Liver (tissue), 9 donors: Measurements from ENCODE around the gene IRAK1. TPM values are rescaled to one million over a fixed set of nuclear protein-coding genes. Genes with fewer than 3 reads are reported as not detected.
A peak's percentile ranks its signal among the peaks of the same experiment; 100 is the strongest.

Experiments used
- DNase-seq: peaks from one replicate; pipeline ENCODE4 v3.0.0-alpha.2; 2017; ENCODE audit warnings: low spot score
- H3K27ac ChIP-seq, 2 donors: one replicate each; pipeline ENCODE4 v1.7.0; 2013; ENCODE audit warnings: inconsistent platforms in 2 of 2, low read length in 2 of 2, control low read depth in 1 of 2, low read depth in 1 of 2, mild to moderate bottlenecking in 1 of 2
- H3K27me3 ChIP-seq, 4 donors: one replicate each; pipeline versions ENCODE4 v1.6.1 to v1.7.0; 2013; ENCODE audit warnings: low read length in 3 of 4, inconsistent platforms in 1 of 4, mild to moderate bottlenecking in 1 of 4, moderate library complexity in 1 of 4; ENCODE audit not compliant: control insufficient read depth in 4 of 4, insufficient read depth in 4 of 4
- H3K36me3 ChIP-seq, 4 donors: one replicate each; pipeline versions ENCODE4 v1.6.1 to v1.7.0; 2013; ENCODE audit warnings: low read length in 3 of 4, mild to moderate bottlenecking in 3 of 4, low read depth in 1 of 4, moderate library complexity in 1 of 4; ENCODE audit not compliant: control insufficient read depth in 4 of 4, insufficient read depth in 3 of 4
- H3K4me1 ChIP-seq, 4 donors: one replicate each; pipeline versions ENCODE4 v1.6.1 to v1.7.0; 2013; ENCODE audit warnings: low read length in 3 of 4, mild to moderate bottlenecking in 3 of 4, moderate library complexity in 1 of 4; ENCODE audit not compliant: control insufficient read depth in 4 of 4, insufficient read depth in 4 of 4
- H3K4me3 ChIP-seq, 3 donors: one replicate each; pipeline versions ENCODE4 v1.6.1 to v1.7.0; 2013; ENCODE audit warnings: low read length in 3 of 3, control low read depth in 1 of 3, low read depth in 1 of 3, mild to moderate bottlenecking in 1 of 3
- H3K9ac ChIP-seq, 2 donors: one replicate each; pipeline ENCODE4 v1.7.0; 2013; ENCODE audit warnings: low read length in 2 of 2, mild to moderate bottlenecking in 2 of 2, moderate library complexity in 2 of 2, control low read depth in 1 of 2, low read depth in 1 of 2
- H3K9me3 ChIP-seq, 4 donors: one replicate each; pipeline versions ENCODE4 v1.6.1 to v1.7.0; 2013; ENCODE audit warnings: low read length in 3 of 4; ENCODE audit not compliant: control insufficient read depth in 4 of 4
- ATF3 ChIP-seq: IDR thresholded peaks from 2 replicates; pipeline ENCODE4 v1.6.1; 2016; ENCODE audit warnings: antibody characterized with exemption
- CTCF ChIP-seq: fragments of 150-350 bp; IDR thresholded peaks from 2 replicates; pipeline ENCODE4 v1.5.1; 2017; ENCODE audit warnings: improper control_type of control experiment, low read depth, low read length; ENCODE audit not compliant: missing input control
- GABPA ChIP-seq, 2 donors: IDR thresholded peaks in 1 of 2; conservative IDR thresholded peaks in 1 of 2; 2 replicates each; pipeline ENCODE4 v1.6.1; 2016; ENCODE audit warnings: antibody characterized with exemption in 2 of 2, mild to moderate bottlenecking in 1 of 2, moderate library complexity in 1 of 2
- HNF4G ChIP-seq: IDR thresholded peaks from 2 replicates; pipeline ENCODE4 v1.6.1; 2016; ENCODE audit warnings: antibody characterized with exemption
- MAX ChIP-seq: IDR thresholded peaks from 2 replicates; pipeline ENCODE4 v1.6.1; 2016; ENCODE audit warnings: antibody characterized with exemption
- NR2F2 ChIP-seq: IDR thresholded peaks from 2 replicates; pipeline ENCODE4 v1.6.1; 2016; ENCODE audit warnings: antibody characterized with exemption
- REST ChIP-seq: IDR thresholded peaks from 2 replicates; pipeline ENCODE4 v1.6.1; 2016; ENCODE audit warnings: antibody characterized with exemption, mild to moderate bottlenecking
- SP1 ChIP-seq: IDR thresholded peaks from 2 replicates; pipeline ENCODE4 v1.6.1; 2018; ENCODE audit warnings: antibody characterized with exemption, mild to moderate bottlenecking
- TAF1 ChIP-seq: conservative IDR thresholded peaks from 2 replicates; pipeline ENCODE4 v1.6.1; 2016; ENCODE audit warnings: antibody characterized with exemption, mild to moderate bottlenecking
- ZBTB33 ChIP-seq: IDR thresholded peaks from 2 replicates; pipeline ENCODE4 v1.6.1; 2016; ENCODE audit warnings: antibody characterized with exemption
- WGBS: extraction: QIAGEN DNeasy Blood & Tissue Kit; methylation state at CpG from one replicate; pipeline ENCODE4 v1.1.7; 2013; 5-methylcytosine and 5-hydroxymethylcytosine counted together
- polyA plus RNA-seq, 2 donors: library from polyadenylated mRNA; stranded (reverse) in 1 of 2; unstranded in 1 of 2; fragments of 200-250 nt in 1 of 2; fragments of >200 nt in 1 of 2; fragmentation: Nextera tagmentation in 1 of 2; extraction: Ambion mirVana in 1 of 2; gene quantifications; one replicate each; pipeline versions ENCODE4 v1.2.1 to v1.2.3, GENCODE V29; 2013 to 2015
- total RNA-seq, 2 donors: library from RNA; depleted of rRNA; stranded (reverse); fragments of >200 nt; gene quantifications; one replicate each; pipeline ENCODE4 v1.2.3, GENCODE V29; 2014
- donor health status: healthy.
- donor health status: healthy.
- donor health status: healthy.
- donor health status: healthy.
- donor health status: healthy.

The IRAK1 gene
- total and polyA plus RNA-seq, 4 donors, result 17.6 to 55.8 (median 27.4) TPM

- WGBS, result 92% methylated on average over 11 of the region's 11 CpGs
Measured at GRCh38 chrX:154048398-154048797, 28.7 kb upstream of the IRAK1 start.

More at GRCh38 chrX:154048398-154048797, 28.7 kb upstream of the IRAK1 start:
- Histone ChIP-seq H3K9me3 (no peaks in the 10 kb centered on the region), H3K36me3 (no peaks in the 10 kb centered on the region), H3K4me3 (no peak overlapping the region), H3K27ac (peak overlapping the region in 1 of 2 donors; percentile 8), H3K9ac (no peak overlapping the region), H3K4me1 (peaks cover 7 to 26% (median 21%) of the 10 kb centered on the region in 4 donors), H3K27me3 (peaks cover 0 to 3% (median 0%) of the 10 kb centered on the region in 4 donors)
- DNase-seq, result no peak
- no peak for TF ChIP-seq TAF1
- TF ChIP-seq ZBTB33, result no peak
- TF ChIP-seq MAX, result no peak
- no peak for TF ChIP-seq SP1
- no peak for TF ChIP-seq HNF4G
- no peak for TF ChIP-seq GABPA (IDR thresholded peaks at IDR 0.05 in 1 of 2, conservative IDR thresholded peaks at IDR 0.05 in 1 of 2)
- TF ChIP-seq ATF3, result no peak
- TF ChIP-seq NR2F2, result no peak
- no peak for TF ChIP-seq REST
- TF ChIP-seq CTCF, result no peak
